CD4-positive, alpha-beta T cell treated with Interleukin-2 at 100 ng/mL for 4 hours (primary cell): ENCODE data around the gene NPSR1.
"Not testable (repeated sequence)": the region's sequence is repeated elsewhere in the genome, so short reads cannot be mapped to it uniquely, and the experiment has no call there.

Experiments used
- DNase-seq: peaks from one replicate; pipeline ENCODE4 v3.0.0-alpha.2; 2020; ENCODE audit warnings: low spot score

Gene NPSR1

GRCh38 chr7:34757570-34758110, 99.6 kb downstream of the NPSR1 start:
- DNase-seq, result no peak

- no peak for DNase-seq
These were observed 100.1 kb downstream of the NPSR1 start for GRCh38 chr7:34758111-34758601.

GRCh38 chr7:34759477-34760125, 101.6 kb downstream of the NPSR1 start:
- DNase-seq, result no peak

GRCh38 chr7:34760271-34760670, 102.3 kb downstream of the NPSR1 start:
- no peak for DNase-seq

GRCh38 chr7:34761206-34761605, 103.2 kb downstream of the NPSR1 start:
- no peak for DNase-seq

- no peak for DNase-seq
These were observed 103.6 kb downstream of the NPSR1 start for GRCh38 chr7:34761627-34762026.

GRCh38 chr7:34762764-34763163, 104.7 kb downstream of the NPSR1 start:
- no peak for DNase-seq

GRCh38 chr7:34772296-34772938, 114.4 kb downstream of the NPSR1 start:
- DNase-seq, result no peak

- DNase-seq, result no peak
These were observed 118.8 kb downstream of the NPSR1 start for GRCh38 chr7:34776748-34777358.

GRCh38 chr7:34780546-34780945, 122.5 kb downstream of the NPSR1 start:
- DNase-seq, result no peak

GRCh38 chr7:34787586-34787985, 129.6 kb downstream of the NPSR1 start:
- no peak for DNase-seq

- no peak for DNase-seq
These were observed 148.8 kb downstream of the NPSR1 start for GRCh38 chr7:34806831-34807230.

GRCh38 chr7:34807548-34808340, 149.7 kb downstream of the NPSR1 start:
- no peak for DNase-seq

GRCh38 chr7:34814203-34814842, 156.3 kb downstream of the NPSR1 start:
- not testable (repeated sequence) for DNase-seq

- DNase-seq, result no peak
These were observed 164.0 kb downstream of the NPSR1 start for GRCh38 chr7:34821932-34822558.

- DNase-seq, result peak; percentile 65
These were observed 165.7 kb downstream of the NPSR1 start for GRCh38 chr7:34823650-34824258.

GRCh38 chr7:34825221-34825620, 167.2 kb downstream of the NPSR1 start:
- DNase-seq, result no peak

- DNase-seq, result no peak
These were observed 172.4 kb downstream of the NPSR1 start for GRCh38 chr7:34830390-34830789.

- DNase-seq, result no peak
These were observed 173.4 kb downstream of the NPSR1 start for GRCh38 chr7:34831436-34831835.

GRCh38 chr7:34832020-34832419, 174.0 kb downstream of the NPSR1 start:
- no peak for DNase-seq
